ENCODE results near the gene IL36B.

Gene IL36B

DNA sequence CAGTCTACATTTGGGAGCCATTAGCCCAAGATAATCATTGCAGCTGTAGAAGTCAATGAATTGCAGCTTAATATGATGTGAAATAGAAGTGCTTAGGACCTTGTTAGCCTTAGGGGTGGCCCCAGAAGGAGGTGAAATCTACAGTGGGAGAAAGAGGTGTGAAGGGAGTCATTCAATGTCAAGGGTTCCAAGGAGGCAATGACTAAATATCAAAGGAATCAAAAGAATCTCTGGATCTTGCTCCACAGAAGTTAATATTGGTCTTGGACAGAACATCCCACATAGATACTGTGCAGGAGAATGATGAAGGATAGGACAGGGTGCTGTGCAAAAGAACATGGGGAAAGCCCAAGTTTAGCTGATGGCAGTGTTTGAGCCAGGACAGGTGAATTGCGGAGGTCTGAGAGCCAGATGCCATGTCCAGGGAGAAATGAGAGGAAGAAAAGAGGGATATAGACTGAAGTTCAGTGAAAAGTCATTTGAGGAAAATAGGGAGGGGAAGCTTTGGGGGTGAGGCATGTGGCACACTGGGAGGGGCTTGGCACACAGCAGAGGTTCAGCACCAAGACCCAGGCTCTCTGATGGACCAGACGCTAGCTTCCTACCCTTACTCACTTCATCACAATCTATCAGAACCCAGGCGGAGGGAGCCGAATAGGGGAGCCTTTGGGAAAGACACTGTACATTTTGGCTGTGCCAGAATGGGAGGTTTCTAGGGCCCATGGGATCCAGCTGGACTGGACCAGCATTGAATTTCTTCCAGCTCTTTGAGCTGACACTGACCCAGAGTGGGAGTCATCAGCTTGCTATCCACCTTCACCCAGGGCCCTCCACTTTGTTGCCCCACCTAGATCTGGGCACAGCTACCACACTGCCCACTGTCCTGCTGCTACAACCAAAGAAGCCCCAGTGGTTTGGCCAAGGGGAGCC, 17.3 kb upstream of the IL36B start:
- Histone ChIP-seq H4K20me1 (no peaks in the 10 kb centered on the region), H3K9me3 (replicated peaks in 1 of 11) (peaks cover 0 to 14% (median 6%) of the 10 kb centered on the region in 11 experiments; a peak in 16 of 22 replicates), H3K4me1 (no peaks in the 10 kb centered on the region), H3K9ac (no peak overlapping the region), H3K27me3 (no peaks in the 10 kb centered on the region), H3K4me2 (no peak overlapping the region), H3K4me3 (no peak overlapping the region), H3K36me3 (no peaks in the 10 kb centered on the region), H3K27ac (no peak overlapping the region)
- no peak for TF ChIP-seq Cebpa-rat (IDR thresholded peaks at IDR 0.05)

DNA sequence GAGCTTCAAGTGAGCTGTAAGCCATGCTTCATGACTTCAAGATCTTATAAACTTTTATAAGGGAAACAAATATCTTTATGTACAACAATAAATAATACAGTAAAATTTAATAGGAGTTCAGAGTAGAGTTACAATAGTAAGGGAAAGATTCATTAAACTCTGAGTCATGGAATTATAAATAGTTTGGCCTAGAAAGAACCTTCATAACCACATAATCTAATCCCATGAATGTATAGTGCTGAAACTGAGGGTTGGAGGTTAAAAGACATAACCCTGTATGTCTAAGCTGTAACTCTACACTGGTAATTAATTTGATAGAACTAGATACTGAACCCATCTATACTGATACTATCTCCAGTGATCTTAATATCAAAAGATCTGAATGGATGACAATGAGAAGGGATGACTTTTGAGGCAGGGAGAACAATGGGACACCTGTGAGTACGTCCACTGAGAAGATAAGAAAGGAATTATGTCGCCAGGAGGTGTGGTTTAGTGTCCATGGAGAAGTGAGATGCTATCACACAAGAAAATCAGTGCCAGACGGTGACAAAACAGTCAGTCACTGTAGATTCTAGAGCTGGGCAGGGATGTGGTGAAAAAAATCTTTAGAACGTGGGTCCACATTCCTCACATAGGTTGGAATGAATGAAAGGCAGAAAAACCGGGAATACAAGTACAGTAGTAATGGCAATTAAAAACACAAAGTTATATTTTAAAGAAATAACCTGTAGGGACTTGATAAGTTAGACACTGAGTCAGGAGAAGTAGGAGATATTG, 16.2 kb upstream of the IL36B start:
- no peaks in the 10 kb centered on the region for H3K27me3 ChIP-seq
- no peak overlapping the region for H3K4me2 ChIP-seq
- H3K36me3 ChIP-seq = no peaks in the 10 kb centered on the region
- no peaks in the 10 kb centered on the region for H3K4me1 ChIP-seq
- TF ChIP-seq Cebpa-rat (IDR thresholded peaks at IDR 0.05) = no peak
- H3K9ac ChIP-seq = no peak overlapping the region
- no peak overlapping the region for H3K4me3 ChIP-seq
- H3K9me3 ChIP-seq (replicated peaks in 1 of 11) = peaks cover 0 to 18% (median 8%) of the 10 kb centered on the region in 11 experiments; a peak in 16 of 22 replicates
- no peak overlapping the region for H3K27ac ChIP-seq
- no peaks in the 10 kb centered on the region for H4K20me1 ChIP-seq

DNA sequence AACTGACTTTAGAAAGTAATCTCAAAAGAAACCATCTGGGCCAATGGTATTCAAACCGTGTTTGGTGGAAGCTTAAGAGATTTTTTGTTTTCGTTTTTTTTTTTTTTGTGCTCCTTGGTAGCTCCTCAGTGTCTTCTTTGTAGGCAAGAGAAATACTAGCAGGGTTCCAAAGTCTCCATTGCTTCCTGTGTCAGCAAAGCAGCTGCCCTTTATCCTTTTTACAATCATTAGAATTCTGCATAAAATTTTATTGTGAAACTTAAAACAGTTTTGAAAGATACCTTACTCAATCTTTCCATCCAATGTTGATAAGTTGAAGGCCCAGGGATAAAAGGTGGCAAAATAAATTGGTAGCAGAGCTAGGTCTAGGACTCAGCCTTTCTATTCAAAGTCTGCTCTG, 15.6 kb upstream of the IL36B start:
- no peak for TF ChIP-seq Cebpa-rat (IDR thresholded peaks at IDR 0.05)
- no peak overlapping the region for H3K27ac ChIP-seq

DNA sequence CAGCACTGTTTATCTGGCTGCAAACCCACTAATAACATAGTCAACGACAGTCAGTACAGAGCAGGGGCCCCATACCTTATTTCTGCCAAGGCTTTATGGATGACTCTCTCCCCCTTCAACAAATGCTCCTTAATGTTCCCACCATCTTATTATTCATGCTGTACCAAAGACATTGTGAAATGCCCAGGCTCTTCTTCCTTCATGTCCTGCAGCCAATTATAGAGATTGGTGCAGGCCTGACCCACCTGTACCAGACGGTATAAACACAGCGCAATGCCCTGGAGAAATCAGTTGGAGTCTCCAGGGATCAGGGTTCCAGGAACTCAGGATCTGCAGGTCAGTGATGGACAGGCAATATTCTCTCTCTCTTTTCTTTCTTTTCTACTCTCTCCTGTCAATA, 15.0 kb upstream of the IL36B start, which contains the start of gene IL1F10:
Gene IL1F10, plus strand, starts transcription at position 290 of the 400 bp plus-strand sequence. CDS start 4,769 bp downstream, outside the sequence.
- H3K4me3 ChIP-seq = no peak within 1 kb of the TSS
- H3K27ac ChIP-seq = no peak within 1 kb of the TSS
- no peaks in the 10 kb centered on the region for H4K20me1 ChIP-seq
- no peaks in the 10 kb centered on the region for H3K4me1 ChIP-seq
- H3K9ac ChIP-seq = no peak within 1 kb of the TSS
- H3K9me3 ChIP-seq (replicated peaks in 1 of 11) = peaks cover 0 to 18% (median 8%) of the 10 kb centered on the region in 11 experiments; a peak in 16 of 22 replicates
- H3K36me3 ChIP-seq = no peaks in the 10 kb centered on the region
- H3K27me3 ChIP-seq = no peaks in the 10 kb centered on the region
- no peak for TF ChIP-seq Cebpa-rat (IDR thresholded peaks at IDR 0.05)
- H3K4me2 ChIP-seq = no peak within 1 kb of the TSS

More for the DNA sequence above, 15.6 kb upstream of the IL36B start:
- no peaks in the 10 kb centered on the region for H3K4me1 ChIP-seq
- H3K36me3 ChIP-seq = no peaks in the 10 kb centered on the region
- H3K27me3 ChIP-seq = no peaks in the 10 kb centered on the region
- no peak overlapping the region for H3K9ac ChIP-seq
- H4K20me1 ChIP-seq = no peaks in the 10 kb centered on the region
- no peak overlapping the region for H3K4me2 ChIP-seq
- peaks cover 0 to 18% (median 8%) of the 10 kb centered on the region in 11 experiments; a peak in 16 of 22 replicates for H3K9me3 ChIP-seq (replicated peaks in 1 of 11)
- no peak overlapping the region for H3K4me3 ChIP-seq

DNA sequence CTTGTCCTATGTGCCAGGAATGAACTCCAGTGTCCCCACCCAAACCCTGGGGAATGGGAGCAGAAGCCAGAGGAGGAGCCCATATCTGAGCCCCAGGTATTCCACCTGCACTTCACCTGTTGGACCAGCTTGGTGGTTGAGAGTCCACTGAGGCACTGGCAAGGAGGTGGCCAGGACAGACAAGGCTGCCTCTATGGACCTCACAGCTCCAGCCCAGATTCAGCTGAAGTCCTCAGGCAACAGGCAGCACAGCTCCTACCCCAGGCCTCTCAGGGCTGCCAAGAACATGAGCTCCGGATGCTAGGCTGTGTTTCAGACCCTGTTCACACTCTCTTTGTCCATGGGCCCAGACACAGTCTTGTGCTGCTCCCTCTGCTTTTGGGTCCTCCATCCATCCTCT, 12.2 kb upstream of the IL36B start:
- no peak overlapping the region for H3K4me2 ChIP-seq
- H3K4me1 ChIP-seq = peaks cover 0 to 4% (median 0%) of the 10 kb centered on the region in 10 experiments; a peak in 1 of 20 replicates
- no peak overlapping the region for H3K27ac ChIP-seq
- no peaks in the 10 kb centered on the region for H3K27me3 ChIP-seq
- H4K20me1 ChIP-seq = no peaks in the 10 kb centered on the region
- peaks cover 0 to 18% (median 8%) of the 10 kb centered on the region in 11 experiments; a peak in 16 of 22 replicates for H3K9me3 ChIP-seq (replicated peaks in 1 of 11)
- H3K4me3 ChIP-seq = no peak overlapping the region
- no peaks in the 10 kb centered on the region for H3K36me3 ChIP-seq
- TF ChIP-seq Cebpa-rat (IDR thresholded peaks at IDR 0.05) = no peak
- no peak overlapping the region for H3K9ac ChIP-seq

DNA sequence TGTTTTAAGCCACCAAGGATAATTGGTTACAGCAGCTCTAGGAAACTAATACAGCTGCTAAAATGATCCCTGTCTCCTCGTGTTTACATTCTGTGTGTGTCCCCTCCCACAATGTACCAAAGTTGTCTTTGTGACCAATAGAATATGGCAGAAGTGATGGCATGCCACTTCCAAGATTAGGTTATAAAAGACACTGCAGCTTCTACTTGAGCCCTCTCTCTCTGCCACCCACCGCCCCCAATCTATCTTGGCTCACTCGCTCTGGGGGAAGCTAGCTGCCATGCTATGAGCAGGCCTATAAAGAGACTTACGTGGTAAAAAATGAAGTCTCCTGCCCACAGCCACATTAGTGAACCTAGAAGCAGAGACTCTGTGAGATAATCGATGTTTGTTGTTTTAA, 11.6 kb upstream of the IL36B start:
- H3K27me3 ChIP-seq = no peaks in the 10 kb centered on the region
- H3K27ac ChIP-seq = no peak overlapping the region
- H3K36me3 ChIP-seq = no peaks in the 10 kb centered on the region
- no peak overlapping the region for H3K4me2 ChIP-seq
- H3K4me1 ChIP-seq = peaks cover 0 to 4% (median 0%) of the 10 kb centered on the region in 10 experiments; a peak in 1 of 20 replicates
- no peak overlapping the region for H3K4me3 ChIP-seq
- H4K20me1 ChIP-seq = no peaks in the 10 kb centered on the region
- H3K9ac ChIP-seq = no peak overlapping the region
- H3K9me3 ChIP-seq (replicated peaks in 1 of 11) = peaks cover 0 to 18% (median 8%) of the 10 kb centered on the region in 11 experiments; a peak in 16 of 22 replicates
- no peak for TF ChIP-seq Cebpa-rat (IDR thresholded peaks at IDR 0.05)

DNA sequence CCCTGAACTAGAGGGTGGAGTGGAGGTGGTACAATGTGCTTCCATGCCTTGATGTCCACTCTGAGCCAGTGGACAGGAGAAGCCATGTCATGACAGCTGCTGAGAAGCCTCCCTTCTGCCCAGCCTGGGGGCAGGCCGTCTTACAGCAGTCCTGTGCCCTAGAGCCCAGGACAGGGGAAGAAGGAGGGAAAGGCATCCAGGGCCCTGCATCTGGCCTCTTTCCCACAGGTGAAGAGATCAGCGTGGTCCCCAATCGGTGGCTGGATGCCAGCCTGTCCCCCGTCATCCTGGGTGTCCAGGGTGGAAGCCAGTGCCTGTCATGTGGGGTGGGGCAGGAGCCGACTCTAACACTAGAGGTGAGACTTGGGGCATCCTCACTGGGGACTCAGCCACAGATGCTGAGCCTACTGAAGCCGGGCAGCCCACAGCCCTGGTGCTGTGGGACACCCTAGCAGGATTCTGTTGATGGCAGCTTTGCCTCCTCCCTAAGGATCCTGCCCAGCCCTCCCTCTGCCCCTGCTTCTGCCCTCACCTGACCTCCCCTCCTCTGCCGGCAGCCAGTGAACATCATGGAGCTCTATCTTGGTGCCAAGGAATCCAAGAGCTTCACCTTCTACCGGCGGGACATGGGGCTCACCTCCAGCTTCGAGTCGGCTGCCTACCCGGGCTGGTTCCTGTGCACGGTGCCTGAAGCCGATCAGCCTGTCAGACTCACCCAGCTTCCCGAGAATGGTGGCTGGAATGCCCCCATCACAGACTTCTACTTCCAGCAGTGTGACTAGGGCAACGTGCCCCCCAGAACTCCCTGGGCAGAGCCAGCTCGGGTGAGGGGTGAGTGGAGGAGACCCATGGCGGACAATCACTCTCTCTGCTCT, 9.5 kb upstream of the IL36B start:
- Histone ChIP-seq H3K4me3 (no peak overlapping the region), H3K9ac (no peak overlapping the region), H3K4me2 (no peak overlapping the region), H4K20me1 (no peaks in the 10 kb centered on the region), H3K27me3 (no peaks in the 10 kb centered on the region), H3K9me3 (replicated peaks in 1 of 11) (peaks cover 0 to 18% (median 8%) of the 10 kb centered on the region in 11 experiments; a peak in 16 of 22 replicates), H3K36me3 (no peaks in the 10 kb centered on the region), H3K4me1 (peaks cover 0 to 4% (median 0%) of the 10 kb centered on the region in 10 experiments; a peak in 1 of 20 replicates), H3K27ac (no peak overlapping the region)
- TF ChIP-seq Cebpa-rat (IDR thresholded peaks at IDR 0.05) = no peak

DNA sequence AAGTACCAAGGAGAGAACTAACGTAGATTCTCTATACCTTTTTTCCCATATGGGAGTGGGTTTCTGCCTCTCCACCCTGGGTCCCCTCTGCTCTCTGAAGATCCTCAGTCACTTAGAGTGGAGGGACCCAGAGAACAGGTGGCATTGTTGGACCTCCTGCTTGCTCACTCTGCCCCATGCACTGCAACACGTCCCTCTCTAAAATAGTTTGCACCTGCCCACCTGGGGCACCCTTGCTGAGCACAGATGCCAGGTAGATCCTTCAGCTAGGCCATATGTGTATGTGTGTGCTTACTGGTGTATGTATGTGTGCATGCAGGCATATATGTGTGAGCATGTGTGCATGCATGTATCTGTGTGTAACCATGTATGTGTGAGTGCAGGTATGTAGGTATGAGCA, 8.6 kb upstream of the IL36B start:
- Histone ChIP-seq H3K4me1 (peaks cover 0 to 4% (median 0%) of the 10 kb centered on the region in 10 experiments; a peak in 1 of 20 replicates), H4K20me1 (no peaks in the 10 kb centered on the region), H3K4me2 (no peak overlapping the region), H3K27ac (no peak overlapping the region), H3K9ac (no peak overlapping the region), H3K4me3 (no peak overlapping the region), H3K27me3 (no peaks in the 10 kb centered on the region), H3K36me3 (no peaks in the 10 kb centered on the region), H3K9me3 (replicated peaks in 1 of 11) (peaks cover 6 to 22% (median 12%) of the 10 kb centered on the region in 11 experiments)
- no peak for TF ChIP-seq Cebpa-rat (IDR thresholded peaks at IDR 0.05)

Measured in BLaER1 treated with 17β-estradiol and CSF1 and Interleukin-3, amounts not matched to agents 10 nM and 100 nM (cell line).